NCI-H748 (cell line): ENCODE data around the gene UBE2Q2.

Experiments used
- DNase-seq: peaks from one replicate; lab custom pipeline; 2025; ENCODE audit not compliant: unreplicated experiment; lab: John Stamatoyannopoulos, UW

The UBE2Q2 gene

DNA sequence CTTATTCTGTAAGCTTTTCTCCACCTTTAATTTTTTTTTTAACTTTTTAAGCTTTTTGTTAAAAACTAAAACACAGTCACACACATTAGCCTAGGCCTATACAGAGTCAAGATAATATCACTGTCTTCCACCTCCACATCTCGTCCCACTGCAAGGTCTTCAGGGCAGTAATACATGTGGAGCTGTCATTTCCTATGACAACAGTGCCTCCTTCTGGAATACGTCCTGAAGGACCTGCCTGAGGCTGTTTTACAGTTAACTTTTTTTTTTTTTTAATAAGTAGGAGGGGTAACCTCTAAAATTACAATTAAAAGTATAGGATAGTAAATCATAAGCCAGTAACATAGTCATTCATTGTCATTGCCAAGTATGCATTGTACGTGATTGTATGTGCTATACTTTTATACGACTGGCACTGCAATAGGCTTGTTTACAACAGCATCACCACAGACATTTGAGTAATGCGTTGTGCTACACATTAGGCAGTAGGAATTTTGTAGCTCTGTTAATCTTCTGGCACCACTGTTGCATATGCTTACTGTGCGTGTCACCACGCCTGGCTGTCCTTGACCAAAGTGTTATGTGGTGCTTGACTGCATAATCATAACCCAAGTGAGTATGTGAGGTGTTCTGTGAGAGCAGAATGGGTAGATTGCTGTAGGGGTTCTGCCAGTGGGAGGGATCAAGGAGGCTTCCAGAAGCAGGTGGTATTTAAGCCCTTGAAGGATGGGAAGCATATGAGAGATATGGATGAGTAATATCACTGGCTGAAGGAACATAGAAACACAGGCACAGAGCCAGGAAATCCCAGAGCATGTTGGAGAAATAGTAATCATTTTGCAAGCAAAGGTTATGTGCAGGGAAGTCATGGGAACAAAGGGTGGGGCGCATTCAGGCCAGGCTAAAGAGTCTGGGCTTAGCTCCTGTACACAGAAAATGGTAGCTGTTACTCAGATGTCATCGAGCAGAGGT lies 78.8 kb downstream of the UBE2Q2 start:
- peak; percentile 6 for DNase-seq

GRCh38 chr15:75923756-75924155 lies 80.5 kb downstream of the UBE2Q2 start:
- DNase-seq = no peak

GRCh38 chr15:75924576-75924975 lies 81.3 kb downstream of the UBE2Q2 start:
- no peak for DNase-seq

GRCh38 chr15:75925440-75925839 lies 82.2 kb downstream of the UBE2Q2 start:
- no peak for DNase-seq

GRCh38 chr15:75926931-75927330 lies 83.7 kb downstream of the UBE2Q2 start:
- DNase-seq = no peak

DNA sequence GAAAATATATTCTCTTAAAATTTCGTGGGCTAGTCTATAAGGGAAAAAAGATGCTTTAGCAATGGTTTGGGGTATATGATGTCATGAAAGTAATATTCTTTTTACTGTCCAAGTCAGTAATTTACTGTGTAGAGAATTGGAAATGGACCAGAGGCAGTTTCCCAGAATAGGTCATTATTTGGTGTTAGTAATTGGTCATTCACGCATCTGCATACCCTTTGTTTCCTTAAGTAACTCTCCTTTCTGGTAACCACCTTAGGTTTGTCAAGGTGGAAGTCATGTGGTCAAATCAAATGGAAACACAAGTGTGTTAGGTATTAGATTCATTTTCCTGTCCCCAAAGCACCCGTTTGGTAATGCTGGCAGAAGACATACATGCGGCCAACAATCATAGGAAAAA lies 84.4 kb downstream of the UBE2Q2 start:
- DNase-seq = no peak

GRCh38 chr15:75928680-75929608 lies 85.7 kb downstream of the UBE2Q2 start:
- DNase-seq = no peak

GRCh38 chr15:75929799-75930565 lies 86.7 kb downstream of the UBE2Q2 start:
- no peak for DNase-seq

DNA sequence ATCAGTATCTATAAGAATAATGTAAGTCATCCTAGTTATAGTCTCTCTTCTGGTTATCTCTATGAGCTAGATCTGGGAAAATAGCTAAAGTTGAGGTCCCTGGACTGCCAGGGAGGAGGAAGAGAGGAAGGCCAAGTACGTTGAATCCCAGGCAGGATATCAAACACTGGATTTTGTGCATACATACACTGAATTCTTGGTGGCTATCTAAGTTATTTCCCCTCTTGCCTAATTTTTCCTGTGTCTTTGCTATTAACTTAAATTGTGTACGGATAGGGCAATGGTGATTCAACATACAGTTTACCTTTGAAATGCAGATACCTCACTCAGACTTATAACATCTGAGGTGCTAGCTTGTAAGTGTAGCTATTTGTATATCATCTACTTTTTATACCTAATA lies 87.6 kb downstream of the UBE2Q2 start:
- no peak for DNase-seq

DNA sequence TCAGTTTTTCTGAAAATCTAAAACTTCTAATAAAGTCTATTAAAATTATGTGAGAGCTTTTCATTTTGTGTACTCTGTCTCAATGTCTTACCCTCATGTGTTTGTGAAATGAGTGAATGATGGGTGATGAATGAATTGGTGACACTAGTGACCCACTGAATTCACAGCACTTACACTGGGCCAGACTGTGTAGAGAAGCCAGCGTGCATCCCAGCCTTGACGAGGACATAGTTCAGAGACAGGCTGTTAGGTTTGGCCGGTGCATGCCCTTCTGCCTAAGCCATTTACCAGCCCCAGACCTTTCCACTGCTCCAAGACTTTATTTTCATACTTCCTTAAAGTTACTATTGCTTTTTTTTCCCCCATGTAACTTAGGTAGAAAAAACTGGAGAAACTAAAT lies 99.2 kb downstream of the UBE2Q2 start:
- no peak for DNase-seq

DNA sequence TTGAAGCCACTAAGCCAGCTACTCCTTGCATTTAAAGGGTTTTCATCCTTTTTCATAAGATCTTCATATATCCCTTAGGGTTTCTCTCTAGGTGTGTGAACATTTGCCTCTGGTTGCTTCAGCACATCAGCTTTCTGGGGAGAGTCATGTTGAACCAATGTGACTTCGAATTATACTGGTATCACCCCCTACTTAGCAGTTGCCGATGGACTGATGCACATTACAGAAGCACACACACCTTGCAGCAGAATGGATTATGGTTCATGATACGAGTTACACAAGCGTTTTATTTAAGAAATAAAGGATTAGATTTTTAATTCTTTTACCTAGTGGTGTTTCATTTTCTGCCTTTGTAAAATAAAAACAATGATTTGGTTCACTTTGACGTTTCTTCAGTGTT lies 100.0 kb downstream of the UBE2Q2 start:
- no peak for DNase-seq

DNA sequence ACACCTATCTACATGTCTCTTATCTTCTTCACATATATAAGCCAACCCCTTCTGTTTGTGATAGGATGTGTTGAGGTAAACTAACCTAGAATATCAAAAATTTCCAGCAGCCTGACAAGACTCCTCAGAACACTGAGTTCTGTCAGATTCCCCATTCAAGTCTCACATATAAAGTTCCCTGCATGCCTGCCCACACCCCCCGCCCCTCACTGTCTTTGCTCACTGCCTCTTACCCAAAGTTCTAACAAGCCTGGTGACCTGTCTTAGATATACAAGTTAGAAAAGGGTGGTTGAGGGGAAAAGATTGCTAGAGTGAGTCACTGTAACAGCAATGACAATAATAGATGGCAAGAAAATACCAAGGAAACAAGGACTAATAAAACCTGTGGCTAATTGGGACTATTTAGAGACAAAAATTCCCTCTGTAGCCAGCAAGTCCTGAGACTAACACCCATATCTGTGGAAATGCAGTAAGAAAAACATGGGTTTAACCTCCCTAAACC lies 100.5 kb downstream of the UBE2Q2 start:
- no peak for DNase-seq

- no peak for DNase-seq
These were observed 102.7 kb downstream of the UBE2Q2 start for GRCh38 chr15:75945953-75946352.

- DNase-seq = no peak
These were observed 103.8 kb downstream of the UBE2Q2 start for GRCh38 chr15:75947092-75947491.

DNA sequence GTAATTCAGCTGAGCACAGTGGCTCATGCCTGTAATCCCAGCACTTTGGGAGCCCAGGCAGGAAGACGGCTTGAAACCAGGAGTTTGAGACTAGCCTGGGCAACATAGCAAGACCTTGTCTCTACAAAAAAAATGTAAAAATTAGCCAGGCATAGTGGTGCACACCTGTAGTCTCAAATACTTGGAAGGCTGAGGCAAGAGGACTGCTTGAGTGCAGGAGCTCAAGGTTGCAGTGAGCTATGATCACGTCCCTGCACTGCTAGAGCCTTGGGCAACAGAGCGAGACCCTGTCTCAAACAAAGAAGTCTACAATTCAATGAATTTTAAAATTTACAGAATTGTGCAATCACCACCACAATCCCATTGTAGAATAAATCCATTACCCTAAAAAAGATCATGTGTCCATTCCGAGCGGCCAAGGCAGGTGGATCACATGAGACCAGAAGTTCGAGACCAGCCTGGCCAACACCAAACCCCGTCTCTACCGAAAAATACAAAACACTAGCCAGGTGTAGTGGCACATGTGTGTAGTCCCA lies 105.6 kb downstream of the UBE2Q2 start:
- DNase-seq = no peak
